ENCODE measurements around the gene RNF208.

Gene RNF208

GRCh38 chr9:137215196-137215986, 6.6 kb downstream of the RNF208 start:
- DNase-seq (ENCODE audit: insufficient read length, low spot score) (no peak), FAIRE-seq (no peak)

DNA sequence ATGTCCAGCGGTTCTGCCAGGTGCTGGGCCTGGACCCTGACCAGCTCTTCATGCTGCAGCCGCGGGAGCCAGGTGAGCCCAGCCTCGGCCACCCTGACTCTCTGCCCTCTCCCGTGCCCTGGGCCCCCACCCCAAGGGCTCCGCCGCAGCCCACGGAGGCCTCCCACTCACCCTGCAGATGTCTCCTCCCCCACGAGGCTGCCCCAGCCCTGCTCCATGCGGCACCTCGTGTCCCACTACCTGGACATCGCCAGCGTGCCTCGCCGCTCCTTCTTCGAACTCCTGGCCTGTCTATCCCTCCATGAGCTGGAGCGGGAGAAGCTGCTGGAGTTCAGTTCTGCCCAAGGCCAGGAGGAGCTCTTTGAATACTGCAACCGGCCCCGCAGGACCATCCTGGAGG, 7.4 kb downstream of the RNF208 start:
- no peak for FAIRE-seq
- no peak for DNase-seq (ENCODE audit: insufficient read length, low spot score)

DNA sequence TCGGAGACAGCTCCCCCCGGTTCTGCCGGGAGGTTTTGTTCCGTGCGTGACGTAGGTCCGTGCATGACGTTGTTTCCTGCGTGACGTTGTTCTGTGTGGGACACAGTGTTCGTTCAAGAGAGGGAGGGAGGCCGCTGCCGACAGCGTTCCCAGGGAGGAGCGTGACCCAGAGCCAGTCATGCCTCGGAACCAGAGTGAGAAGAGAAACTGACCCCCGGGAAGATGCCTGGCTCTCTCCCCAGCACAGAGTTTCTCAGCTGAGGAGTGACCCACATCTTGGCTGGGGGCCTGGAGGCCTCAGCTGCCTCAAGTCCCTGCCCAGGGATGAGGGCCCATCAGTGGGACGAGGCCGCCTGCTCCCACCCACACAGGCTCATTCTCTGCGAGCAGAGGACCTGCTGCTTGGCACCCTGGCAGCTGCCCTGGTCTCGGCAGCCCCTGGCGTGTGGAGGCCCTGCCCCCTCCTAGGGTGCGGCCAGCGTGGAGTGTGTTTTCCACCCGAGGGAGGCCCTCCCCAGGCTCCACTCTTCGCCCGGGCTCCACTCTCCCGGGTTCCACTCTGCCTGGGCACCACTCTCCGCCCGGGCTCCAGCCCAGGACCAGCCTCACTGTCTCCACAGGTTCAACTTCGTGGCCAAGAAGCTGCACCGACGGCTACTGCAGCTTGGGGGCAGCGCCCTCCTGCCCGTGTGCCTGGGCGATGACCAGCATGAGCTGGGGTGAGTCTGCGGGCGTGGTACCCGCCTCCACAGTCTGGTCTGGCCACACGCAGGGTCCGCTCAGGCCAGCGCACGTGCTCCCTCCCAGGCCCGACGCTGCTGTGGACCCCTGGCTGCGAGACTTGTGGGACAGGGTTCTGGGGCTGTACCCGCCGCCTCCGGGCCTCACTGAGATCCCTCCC, 8.6 kb downstream of the RNF208 start:
- no peak for DNase-seq (ENCODE audit: insufficient read length, low spot score)
- FAIRE-seq, result no peak

DNA sequence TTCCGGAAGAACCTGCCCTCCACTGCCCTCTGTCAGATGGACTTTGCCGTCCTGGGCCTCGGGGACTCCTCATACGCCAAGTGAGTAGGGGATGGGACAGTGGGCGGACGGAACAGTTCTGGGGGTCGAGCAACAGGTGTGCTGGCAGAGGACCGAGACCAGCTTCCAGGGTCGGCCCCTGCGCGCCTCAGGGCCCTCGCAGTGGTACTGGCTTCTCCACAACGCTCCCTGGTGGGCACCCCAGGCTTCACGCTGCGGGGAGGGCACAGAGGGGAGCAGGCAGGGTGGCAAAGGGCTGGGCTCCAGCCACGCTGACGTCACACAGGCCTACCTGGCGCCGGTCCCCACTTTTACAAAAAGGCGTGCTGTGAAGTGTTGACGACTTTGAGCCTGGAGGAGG, 9.5 kb downstream of the RNF208 start:
- no peak for DNase-seq (ENCODE audit: insufficient read length, low spot score)
- no peak for FAIRE-seq

GRCh38 chr9:137211532-137211931, 10.5 kb downstream of the RNF208 start:
- FAIRE-seq (no peak), DNase-seq (ENCODE audit: insufficient read length, low spot score) (no peak)

- DNase-seq (ENCODE audit: insufficient read length, low spot score), result no peak
- no peak for FAIRE-seq
Observed at GRCh38 chr9:137206602-137207001, 15.4 kb downstream of the RNF208 start.

GRCh38 chr9:137205126-137206069, 16.6 kb downstream of the RNF208 start, which contains the start of the genes NDOR1 and TMEM203:
NDOR1 (plus strand) TSS chr9:137205700; CDS start chr9:137205778, 78 bp downstream.
TMEM203 (minus strand) TSS chr9:137205648; CDS start chr9:137205414, 234 bp downstream.
- FAIRE-seq, result peak; percentile 89
- peak; percentile 98 for DNase-seq (ENCODE audit: insufficient read length, low spot score)

GRCh38 chr9:137204731-137205125, 17.3 kb downstream of the RNF208 start:
- FAIRE-seq (no peak), DNase-seq (ENCODE audit: insufficient read length, low spot score) (no peak)

DNA sequence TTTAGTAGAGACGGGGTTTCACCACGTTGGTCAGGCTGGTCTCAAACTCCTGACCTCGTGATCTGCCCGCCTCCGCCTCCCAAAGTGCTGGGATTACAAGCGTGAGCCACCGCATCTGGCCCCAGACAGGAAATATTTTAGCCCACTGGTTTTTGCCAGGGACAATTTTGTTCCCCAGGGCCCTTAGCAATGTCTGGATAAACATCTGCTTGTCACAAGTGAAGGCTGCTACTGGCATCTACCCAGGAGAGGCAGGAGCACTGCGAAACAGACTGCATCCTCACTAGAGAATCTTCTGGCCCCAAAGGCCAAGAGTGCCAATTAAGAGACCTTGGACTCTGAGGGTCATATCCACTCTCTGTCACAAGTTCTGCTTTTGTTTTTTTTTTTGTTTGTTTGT, 19.1 kb downstream of the RNF208 start:
- FAIRE-seq (no peak), DNase-seq (ENCODE audit: insufficient read length, low spot score) (no peak)

DNA sequence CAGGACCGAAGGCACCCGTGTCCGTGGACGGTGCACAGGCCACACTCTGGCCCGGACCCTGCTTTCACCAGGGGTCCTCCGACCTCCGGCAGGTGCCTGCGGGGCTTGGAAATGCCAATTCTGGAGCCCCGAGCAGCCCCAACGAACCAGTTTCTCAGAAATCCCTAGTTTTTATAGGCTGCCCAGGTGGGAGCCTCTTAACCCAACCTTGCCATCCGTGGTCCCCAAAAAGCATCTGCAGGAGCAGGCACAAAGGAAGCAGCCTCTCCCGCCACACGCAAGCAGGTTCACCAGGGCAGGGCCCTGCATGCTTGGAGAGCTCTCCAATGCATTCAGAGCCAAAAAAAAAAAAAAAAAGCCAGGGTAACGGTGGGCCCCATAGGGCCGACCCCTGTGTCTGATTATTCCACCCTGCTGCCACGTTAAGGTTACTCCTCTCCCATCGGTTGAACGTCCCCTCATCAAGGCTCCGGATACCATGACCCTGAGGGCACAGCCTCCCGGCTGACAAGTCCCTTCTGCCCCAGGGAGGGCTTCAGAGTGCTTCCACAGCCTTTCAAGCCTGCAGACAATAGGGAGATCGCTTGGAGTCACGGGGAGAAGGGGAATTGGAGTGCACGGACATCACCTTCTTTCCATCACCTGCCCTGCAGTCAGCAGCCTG, 20.7 kb downstream of the RNF208 start:
- no peak for DNase-seq (ENCODE audit: insufficient read length, low spot score)
- peak; percentile 11 for FAIRE-seq

- DNase-seq (ENCODE audit: insufficient read length, low spot score) (peak; percentile 100), FAIRE-seq (peak; percentile 99)
Observed at GRCh38 chr9:137200311-137201204, 21.5 kb downstream of the RNF208 start, which contains the start of gene TPRN. TPRN (minus strand) TSS chr9:137200741; CDS start chr9:137200711, 30 bp downstream.

DNA sequence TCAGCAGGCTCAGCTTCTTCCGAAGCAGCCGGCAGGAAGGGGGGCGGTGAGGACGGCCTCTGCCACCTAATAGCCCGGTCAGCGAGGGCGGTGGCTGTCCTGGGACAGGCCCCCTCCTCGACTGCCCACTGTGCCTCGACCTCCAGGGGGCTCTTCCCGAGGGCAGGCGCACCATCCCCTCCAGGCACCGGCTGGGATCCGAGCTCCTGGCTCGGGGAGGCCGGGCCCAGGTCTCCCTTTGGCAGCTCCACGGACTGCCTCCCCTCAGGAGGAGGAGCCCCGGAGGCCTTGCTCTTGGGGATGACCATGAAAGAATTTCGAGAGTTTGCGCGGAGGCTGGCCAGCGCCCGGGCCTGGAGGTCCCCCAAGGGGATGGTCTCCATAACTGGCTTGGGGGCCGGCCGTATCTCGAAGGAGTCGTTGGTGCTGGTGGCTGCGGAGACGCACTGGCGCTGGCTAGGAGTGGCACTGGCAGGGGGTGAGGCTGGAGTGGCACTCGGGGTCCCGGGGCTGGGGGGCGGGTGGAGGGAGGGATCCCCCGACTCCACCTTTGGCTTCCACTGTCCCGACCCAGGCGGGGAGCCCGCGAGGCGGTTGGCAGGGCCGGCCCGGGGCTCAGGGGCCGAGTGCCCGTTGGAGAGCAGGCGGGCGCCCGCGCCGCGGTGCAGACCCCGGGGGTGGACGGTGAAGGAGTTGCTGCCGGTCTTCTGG, 22.5 kb downstream of the RNF208 start:
- FAIRE-seq (no peak), DNase-seq (ENCODE audit: insufficient read length, low spot score) (no peak)

GRCh38 chr9:137198902-137199283, 23.1 kb downstream of the RNF208 start:
- FAIRE-seq, result no peak
- DNase-seq (ENCODE audit: insufficient read length, low spot score), result no peak

DNA sequence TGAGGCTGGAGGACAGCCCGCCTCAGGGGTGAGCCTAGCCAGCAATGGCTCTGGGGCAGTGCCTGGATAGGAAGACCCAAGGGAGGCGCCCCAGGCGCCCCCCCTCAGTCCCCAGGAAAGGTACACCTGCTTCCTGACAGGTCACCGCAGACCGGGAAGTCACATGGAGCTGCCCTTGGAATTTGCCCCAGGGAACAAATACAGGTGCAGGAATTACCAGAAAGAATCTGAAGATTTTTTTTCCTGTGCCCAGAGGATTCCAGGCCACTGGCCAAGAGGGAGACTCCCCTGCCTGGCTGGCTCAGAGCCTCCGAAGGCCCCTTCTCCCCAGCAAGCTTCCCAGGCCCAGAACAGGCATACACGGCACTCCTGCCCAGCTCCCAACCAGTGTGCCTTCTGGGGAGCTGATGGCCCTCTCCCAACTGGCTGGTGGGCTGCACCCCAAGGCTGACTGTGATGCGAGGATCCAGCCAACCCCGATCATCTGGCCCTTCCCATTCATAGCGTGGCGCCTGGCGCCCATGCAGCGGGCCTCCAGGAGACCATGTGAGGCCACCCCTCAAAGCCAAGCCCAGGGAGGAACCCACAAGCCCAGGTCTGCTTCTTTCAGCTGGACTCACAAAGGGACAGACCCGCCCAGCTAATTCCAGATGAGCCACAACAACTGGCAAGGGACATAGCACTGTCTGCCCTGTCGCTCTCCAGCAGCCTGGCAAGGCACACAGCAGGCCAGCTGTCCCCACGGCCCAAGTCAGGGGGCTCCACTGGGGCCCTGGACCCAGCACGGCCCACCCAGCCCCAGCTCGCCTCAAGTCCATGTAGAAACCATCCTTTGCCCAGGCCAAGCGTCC, 23.8 kb downstream of the RNF208 start:
- DNase-seq (ENCODE audit: insufficient read length, low spot score) (no peak), FAIRE-seq (no peak)

DNA sequence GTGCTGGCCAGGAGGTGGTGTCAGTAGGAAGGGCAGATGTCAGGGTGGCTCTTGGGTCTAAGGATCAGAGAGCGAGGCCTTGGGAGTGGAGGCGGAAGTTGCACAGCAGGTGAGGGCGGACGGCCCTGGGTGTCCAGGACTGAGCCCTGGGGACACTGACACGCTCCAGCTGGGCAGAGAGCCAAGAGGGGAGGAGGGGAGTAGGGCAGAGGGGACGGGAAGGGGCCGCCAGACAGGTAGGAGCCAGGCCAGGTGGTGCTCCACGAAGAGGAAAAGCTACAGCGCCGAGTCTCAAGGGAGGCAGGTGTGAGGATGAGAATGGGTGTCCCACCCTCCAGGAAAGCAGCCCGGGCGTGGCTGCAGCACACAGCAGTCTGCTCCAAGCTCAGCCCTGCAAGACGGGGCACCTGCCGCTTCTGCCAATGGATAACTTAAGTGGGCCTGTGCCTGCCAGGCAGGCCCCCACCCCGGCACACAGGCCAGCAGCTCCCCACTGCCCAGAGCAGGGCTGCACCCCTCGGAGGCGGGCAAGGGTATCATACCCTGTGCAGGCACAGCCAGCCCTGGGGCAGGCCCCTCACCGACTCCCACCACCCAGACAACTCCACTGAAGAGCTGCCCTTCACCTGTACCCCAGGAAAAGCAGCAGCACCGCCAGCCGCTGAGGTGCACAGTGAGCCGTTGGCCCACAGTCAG, 26.4 kb downstream of the RNF208 start:
- FAIRE-seq, result no peak
- no peak for DNase-seq (ENCODE audit: insufficient read length, low spot score)

GRCh38 chr9:137194909-137195308, 27.1 kb downstream of the RNF208 start:
- FAIRE-seq, result no peak
- DNase-seq (ENCODE audit: insufficient read length, low spot score), result no peak

DNA sequence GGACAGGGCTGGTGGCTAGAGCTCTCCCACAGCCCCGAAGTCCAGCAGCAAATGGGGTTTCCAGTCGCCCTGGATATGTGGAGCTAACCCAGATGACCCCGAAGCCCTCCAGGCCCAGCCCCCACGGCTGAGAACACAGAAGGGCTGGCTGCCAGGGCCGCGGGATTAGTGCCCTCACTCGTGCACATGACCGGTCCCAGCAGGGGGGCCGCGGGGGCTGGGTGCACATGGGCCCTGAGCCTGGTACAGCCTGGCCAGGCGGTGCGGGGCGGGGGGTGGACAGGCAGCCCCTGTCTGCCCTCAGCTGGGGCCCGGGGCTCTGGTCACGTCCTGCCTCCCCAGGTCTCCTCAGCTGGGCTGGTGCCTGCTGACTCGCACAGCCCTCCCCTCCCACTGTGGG, 27.7 kb downstream of the RNF208 start:
- DNase-seq (ENCODE audit: insufficient read length, low spot score), result no peak

More for the DNA sequence above, 27.7 kb downstream of the RNF208 start:
- FAIRE-seq, result no peak

Measured in GM19239 (cell line).